GM19351 (cell line): ENCODE data around the gene CLK1.
A peak's percentile ranks its signal among the peaks of the same experiment; 100 is the strongest.

Experiments used
- ATAC-seq: cut with Tn5 transposase; IDR thresholded peaks from one replicate; pipeline ENCODE4 v1.9.1; 2021; ENCODE audit warnings: mild to moderate bottlenecking, moderate library complexity; ENCODE audit not compliant: unreplicated experiment

The CLK1 gene

GRCh38 chr2:200811333-200812121 lies 52.9 kb downstream of the CLK1 start, which contains the start of gene BZW1:
TSS of gene BZW1 (plus strand) at chr2:200811910. CDS start at chr2:200813218, 1,308 bp downstream.
- ATAC-seq, result peak; percentile 72

GRCh38 chr2:200810998-200811332 lies 53.5 kb downstream of the CLK1 start:
- no peak for ATAC-seq

GRCh38 chr2:200810252-200810997 lies 54.0 kb downstream of the CLK1 start:
- ATAC-seq, result no peak

- no peak for ATAC-seq
Observed at GRCh38 chr2:200809506-200810251, 54.8 kb downstream of the CLK1 start.
